ENCODE data around the gene KLHL18.

The KLHL18 gene

DNA sequence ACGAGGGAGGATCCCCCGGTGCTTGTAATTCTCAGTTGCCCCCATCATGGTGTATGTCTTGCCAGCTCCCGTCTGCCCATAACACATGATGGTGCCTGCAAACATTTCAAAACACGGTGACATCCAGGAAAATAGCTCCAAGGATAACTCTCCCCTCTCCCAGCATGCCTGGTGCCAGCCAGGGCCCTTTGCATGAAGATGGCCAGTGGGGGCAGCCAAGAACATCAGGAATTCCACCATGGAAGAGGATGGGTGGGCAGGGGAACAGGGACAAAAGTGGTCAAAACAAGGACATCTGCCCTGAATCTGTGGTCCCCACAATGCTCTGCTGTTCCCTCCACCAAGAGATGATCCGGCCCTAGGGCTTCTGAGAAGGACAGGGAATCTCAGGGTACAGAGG, 9.2 kb upstream of the KLHL18 start:
- Histone ChIP-seq H3F3A (ENCODE audit: insufficient read depth, low read length) (no peaks in the 10 kb centered on the region), H3K79me2 (ENCODE audit: insufficient read depth, low read length) (no peaks in the 10 kb centered on the region), H4K20me1 (ENCODE audit: insufficient read depth, low read length) (no peaks in the 10 kb centered on the region), H3K27ac (ENCODE audit: low read depth, low read length, poor library complexity, severe bottlenecking) (no peak overlapping the region), H3K4me3 (ENCODE audit: low read depth, low read length, poor library complexity, severe bottlenecking) (no peak overlapping the region), H2AFZ (ENCODE audit: low read length) (no peak overlapping the region), H3K9ac (ENCODE audit: low read length) (no peak overlapping the region), H3K27me3 (ENCODE audit: insufficient read depth, low read length) (no peaks in the 10 kb centered on the region), H3K9me3 (ENCODE audit: low read length) (no peaks in the 10 kb centered on the region), H3K9me2 (ENCODE audit: low read depth, low read length) (no peaks in the 10 kb centered on the region), H3K36me3 (ENCODE audit: insufficient read depth, low read length) (no peaks in the 10 kb centered on the region), H3K4me1 (ENCODE audit: insufficient read depth, low read length, severe bottlenecking) (no peaks in the 10 kb centered on the region), H3K4me2 (ENCODE audit: low read length) (no peak overlapping the region)
- TF ChIP-seq, protein P1, sequence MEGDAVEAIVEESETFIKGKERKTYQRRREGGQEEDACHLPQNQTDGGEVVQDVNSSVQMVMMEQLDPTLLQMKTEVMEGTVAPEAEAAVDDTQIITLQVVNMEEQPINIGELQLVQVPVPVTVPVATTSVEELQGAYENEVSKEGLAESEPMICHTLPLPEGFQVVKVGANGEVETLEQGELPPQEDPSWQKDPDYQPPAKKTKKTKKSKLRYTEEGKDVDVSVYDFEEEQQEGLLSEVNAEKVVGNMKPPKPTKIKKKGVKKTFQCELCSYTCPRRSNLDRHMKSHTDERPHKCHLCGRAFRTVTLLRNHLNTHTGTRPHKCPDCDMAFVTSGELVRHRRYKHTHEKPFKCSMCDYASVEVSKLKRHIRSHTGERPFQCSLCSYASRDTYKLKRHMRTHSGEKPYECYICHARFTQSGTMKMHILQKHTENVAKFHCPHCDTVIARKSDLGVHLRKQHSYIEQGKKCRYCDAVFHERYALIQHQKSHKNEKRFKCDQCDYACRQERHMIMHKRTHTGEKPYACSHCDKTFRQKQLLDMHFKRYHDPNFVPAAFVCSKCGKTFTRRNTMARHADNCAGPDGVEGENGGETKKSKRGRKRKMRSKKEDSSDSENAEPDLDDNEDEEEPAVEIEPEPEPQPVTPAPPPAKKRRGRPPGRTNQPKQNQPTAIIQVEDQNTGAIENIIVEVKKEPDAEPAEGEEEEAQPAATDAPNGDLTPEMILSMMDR (IDR thresholded peaks at IDR 0.05; ENCODE audit: low read length), result no peak
- no peak for TF ChIP-seq EZH2 (IDR thresholded peaks at IDR 0.05; ENCODE audit: borderline replicate concordance, low read length)

DNA sequence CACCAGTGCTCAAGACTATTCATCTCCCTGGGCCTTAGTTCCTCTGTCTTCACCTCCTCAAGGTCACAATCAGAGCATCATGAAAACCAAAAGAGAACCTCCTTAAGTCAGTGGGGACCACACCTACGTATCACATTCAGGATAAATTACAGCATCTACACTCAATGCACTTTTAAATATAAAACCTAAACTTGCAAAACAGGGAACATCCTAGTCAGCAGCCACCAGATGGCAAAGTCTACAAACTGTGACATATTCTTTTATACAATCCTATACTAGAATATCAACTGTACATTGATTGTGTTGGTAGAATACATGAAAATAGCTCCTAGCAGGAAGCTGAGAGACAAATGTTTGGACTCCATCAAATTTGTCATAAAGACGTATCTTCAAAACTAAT, 8.1 kb upstream of the KLHL18 start:
- no peaks in the 10 kb centered on the region for H3K36me3 ChIP-seq (ENCODE audit: insufficient read depth, low read length)
- no peaks in the 10 kb centered on the region for H3K9me2 ChIP-seq (ENCODE audit: low read depth, low read length)
- no peak overlapping the region for H3K27ac ChIP-seq (ENCODE audit: low read depth, low read length, poor library complexity, severe bottlenecking)
- H3K27me3 ChIP-seq (ENCODE audit: insufficient read depth, low read length), result no peaks in the 10 kb centered on the region
- H3K9me3 ChIP-seq (ENCODE audit: low read length), result no peaks in the 10 kb centered on the region
- H3K79me2 ChIP-seq (ENCODE audit: insufficient read depth, low read length), result no peaks in the 10 kb centered on the region
- H3K4me2 ChIP-seq (ENCODE audit: low read length), result no peak overlapping the region
- no peak overlapping the region for H3K4me3 ChIP-seq (ENCODE audit: low read depth, low read length, poor library complexity, severe bottlenecking)
- H3K4me1 ChIP-seq (ENCODE audit: insufficient read depth, low read length, severe bottlenecking), result no peaks in the 10 kb centered on the region
- no peaks in the 10 kb centered on the region for H3F3A ChIP-seq (ENCODE audit: insufficient read depth, low read length)
- H3K9ac ChIP-seq (ENCODE audit: low read length), result no peak overlapping the region
- H4K20me1 ChIP-seq (ENCODE audit: insufficient read depth, low read length), result no peaks in the 10 kb centered on the region
- no peak overlapping the region for H2AFZ ChIP-seq (ENCODE audit: low read length)
- no peak for TF ChIP-seq EZH2 (IDR thresholded peaks at IDR 0.05; ENCODE audit: borderline replicate concordance, low read length)
- TF ChIP-seq, protein P1 (IDR thresholded peaks at IDR 0.05; ENCODE audit: low read length), result no peak

DNA sequence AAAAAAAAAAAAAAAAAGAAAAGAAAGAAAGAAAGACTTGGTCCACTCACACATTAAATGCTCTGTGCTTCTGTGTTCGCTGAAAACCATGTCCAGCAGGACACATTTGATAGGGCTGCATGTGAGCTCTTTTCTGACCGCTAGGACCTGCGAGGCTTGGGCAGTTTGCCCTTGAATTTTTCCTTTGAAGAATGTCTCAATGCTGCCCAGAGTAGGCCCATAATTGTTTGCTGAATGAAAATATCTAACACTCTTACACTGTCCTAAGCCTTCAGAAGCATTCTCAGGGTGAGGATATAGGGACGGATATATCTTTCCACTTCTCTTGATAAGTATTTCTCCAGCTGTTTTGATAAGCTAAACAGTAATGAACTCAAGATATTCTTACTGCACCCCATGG, 6.2 kb upstream of the KLHL18 start:
- H3K9me3 ChIP-seq (ENCODE audit: low read length), result no peaks in the 10 kb centered on the region
- no peak for TF ChIP-seq EZH2 (IDR thresholded peaks at IDR 0.05; ENCODE audit: borderline replicate concordance, low read length)
- TF ChIP-seq, protein P1 (IDR thresholded peaks at IDR 0.05; ENCODE audit: low read length), result no peak
- peaks cover 7% of the 10 kb centered on the region for H3K4me1 ChIP-seq (ENCODE audit: insufficient read depth, low read length, severe bottlenecking)
- H3K9ac ChIP-seq (ENCODE audit: low read length), result no peak overlapping the region
- H3K4me3 ChIP-seq (ENCODE audit: low read depth, low read length, poor library complexity, severe bottlenecking), result no peak overlapping the region
- no peaks in the 10 kb centered on the region for H3K27me3 ChIP-seq (ENCODE audit: insufficient read depth, low read length)
- no peaks in the 10 kb centered on the region for H3F3A ChIP-seq (ENCODE audit: insufficient read depth, low read length)
- H3K36me3 ChIP-seq (ENCODE audit: insufficient read depth, low read length), result no peaks in the 10 kb centered on the region
- no peak overlapping the region for H3K27ac ChIP-seq (ENCODE audit: low read depth, low read length, poor library complexity, severe bottlenecking)
- no peak overlapping the region for H2AFZ ChIP-seq (ENCODE audit: low read length)
- no peaks in the 10 kb centered on the region for H3K9me2 ChIP-seq (ENCODE audit: low read depth, low read length)
- H3K79me2 ChIP-seq (ENCODE audit: insufficient read depth, low read length), result no peaks in the 10 kb centered on the region
- H4K20me1 ChIP-seq (ENCODE audit: insufficient read depth, low read length), result no peaks in the 10 kb centered on the region
- H3K4me2 ChIP-seq (ENCODE audit: low read length), result no peak overlapping the region
